ENCODE measurements around the gene STIP1. TPM values are rescaled to one million over a fixed set of nuclear protein-coding genes. Genes with fewer than 3 reads are reported as not detected.

The STIP1 gene
- total and polyA plus RNA-seq, 2 of the 8 experiments (the other 6 are each of a cell fraction or from before 2014, with no cell fraction given): 140 to 329 TPM

- TF ChIP-seq BACH1 (IDR thresholded peaks at IDR 0.05; ENCODE audit: low read length): no peak
- TF ChIP-seq GTF2F1 (IDR thresholded peaks at IDR 0.05; ENCODE audit: borderline replicate concordance, low read depth, low read length): no peak
- TF ChIP-seq CBX8 (IDR thresholded peaks at IDR 0.05; ENCODE audit: borderline replicate concordance, low read depth, low read length): no peak
- TF ChIP-seq KDM4A (IDR thresholded peaks at IDR 0.05; ENCODE audit: low read depth, low read length, severe bottlenecking): no peak
- no peak for TF ChIP-seq EZH2 (IDR thresholded peaks at IDR 0.05; ENCODE audit: low read depth, low read length, severe bottlenecking)
- no peak for TF ChIP-seq POLR2A (IDR thresholded peaks at IDR 0.05; ENCODE audit: control extremely low read depth in 1 of 2, low read depth in 2 of 2, low read length in 2 of 2)
- no peak for TF ChIP-seq PHF8 (conservative IDR thresholded peaks at IDR 0.05; ENCODE audit: low read depth, low read length)
Measured at GRCh38 chr11:64247729-64248531, 62.0 kb downstream of the STIP1 start (continued).

Data from H1 (cell line).